Left ventricle myocardium inferior (tissue), 1 donor: ENCODE results near the gene SEC24D. TPM values are rescaled to one million over a fixed set of nuclear protein-coding genes. Genes with fewer than 3 reads are reported as not detected.
"Not testable (repeated sequence)": the region's sequence is repeated elsewhere in the genome, so short reads cannot be mapped to it uniquely, and the experiment has no call there.

ENCODE experiments used
- DNase-seq: peaks from one replicate; pipeline ENCODE4 v3.0.0-alpha.2; 2020
- H3K27ac ChIP-seq: fragments of 200-600 bp; replicated peaks from 2 replicates; pipeline ENCODE4 v1.8.0; 2021
- H3K27me3 ChIP-seq: fragments of 200-600 bp; 2 replicates; pipeline ENCODE4 v1.8.0; 2021; ENCODE audit warnings: low read depth
- H3K36me3 ChIP-seq: fragments of 200-600 bp; 2 replicates; pipeline ENCODE4 v1.8.0; 2021
- H3K4me1 ChIP-seq: fragments of 200-600 bp; 2 replicates; pipeline ENCODE4 v1.8.0; 2021
- H3K4me3 ChIP-seq: fragments of 200-600 bp; 2 replicates; pipeline ENCODE4 v1.8.0; 2021; ENCODE audit warnings: mild to moderate bottlenecking, moderate library complexity
- H3K9me3 ChIP-seq: fragments of 200-600 bp; replicated peaks from 2 replicates; pipeline ENCODE4 v1.8.0; 2021
- intact Hi-C: fragments of 100-400 bp; cut with micrococcal nuclease; formaldehyde crosslinking; loops from one replicate; pipeline ENCODE4 v1.11.0; 2022
- total RNA-seq: library from RNA; stranded (reverse); fragmentation: NEBNext Ultra II Directional; extraction: Animal tissue kit (Norgen Biotek cat#: 25700); gene quantifications from one replicate; pipeline ENCODE4 v1.2.1, GENCODE V29; 2021
- TF ChIP-seq, protein P1 (sequence below): fragments of 200-600 bp; IDR thresholded peaks from 2 replicates; pipeline ENCODE4 v1.8.0; 2021; ENCODE audit warnings: antibody characterized with exemption, mild to moderate bottlenecking, borderline replicate concordance
- donor health status: DM: no; HTN: yes; CAD: no; lungs with severe emphysema.

Gene SEC24D
- total RNA-seq, 1 donor from 2014 or later: 10.5 TPM

DNA sequence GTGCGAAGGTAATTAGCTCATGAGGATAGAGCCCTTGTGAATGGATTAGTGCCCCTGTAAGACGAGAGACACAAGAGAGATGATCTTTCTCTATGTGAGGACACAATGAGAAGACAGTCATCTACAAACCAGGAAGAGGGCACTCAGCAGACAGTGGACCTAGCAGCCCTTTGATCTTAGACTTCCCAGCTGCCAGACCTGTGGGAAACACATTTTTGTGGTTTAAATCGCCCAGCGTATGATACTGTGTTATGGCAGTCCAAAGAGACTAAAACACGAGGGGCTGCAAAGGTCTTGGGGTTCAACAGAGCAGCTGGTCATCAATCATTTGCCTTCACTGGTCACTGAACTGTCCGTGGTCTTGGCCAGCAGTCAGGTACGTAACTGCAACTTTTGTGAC is 43.5 kb upstream of the SEC24D start:
- no peaks in the 10 kb centered on the region for H3K27me3 ChIP-seq
- H3K27ac ChIP-seq: no peak overlapping the region
- no peak for DNase-seq
- H3K4me1 ChIP-seq: no peaks in the 10 kb centered on the region
- no peaks in the 10 kb centered on the region for H3K9me3 ChIP-seq
- TF ChIP-seq, protein P1, sequence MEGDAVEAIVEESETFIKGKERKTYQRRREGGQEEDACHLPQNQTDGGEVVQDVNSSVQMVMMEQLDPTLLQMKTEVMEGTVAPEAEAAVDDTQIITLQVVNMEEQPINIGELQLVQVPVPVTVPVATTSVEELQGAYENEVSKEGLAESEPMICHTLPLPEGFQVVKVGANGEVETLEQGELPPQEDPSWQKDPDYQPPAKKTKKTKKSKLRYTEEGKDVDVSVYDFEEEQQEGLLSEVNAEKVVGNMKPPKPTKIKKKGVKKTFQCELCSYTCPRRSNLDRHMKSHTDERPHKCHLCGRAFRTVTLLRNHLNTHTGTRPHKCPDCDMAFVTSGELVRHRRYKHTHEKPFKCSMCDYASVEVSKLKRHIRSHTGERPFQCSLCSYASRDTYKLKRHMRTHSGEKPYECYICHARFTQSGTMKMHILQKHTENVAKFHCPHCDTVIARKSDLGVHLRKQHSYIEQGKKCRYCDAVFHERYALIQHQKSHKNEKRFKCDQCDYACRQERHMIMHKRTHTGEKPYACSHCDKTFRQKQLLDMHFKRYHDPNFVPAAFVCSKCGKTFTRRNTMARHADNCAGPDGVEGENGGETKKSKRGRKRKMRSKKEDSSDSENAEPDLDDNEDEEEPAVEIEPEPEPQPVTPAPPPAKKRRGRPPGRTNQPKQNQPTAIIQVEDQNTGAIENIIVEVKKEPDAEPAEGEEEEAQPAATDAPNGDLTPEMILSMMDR: no peak
- no peak overlapping the region for H3K4me3 ChIP-seq
- H3K36me3 ChIP-seq: no peaks in the 10 kb centered on the region
- intact Hi-C loops: no loop called here

DNA sequence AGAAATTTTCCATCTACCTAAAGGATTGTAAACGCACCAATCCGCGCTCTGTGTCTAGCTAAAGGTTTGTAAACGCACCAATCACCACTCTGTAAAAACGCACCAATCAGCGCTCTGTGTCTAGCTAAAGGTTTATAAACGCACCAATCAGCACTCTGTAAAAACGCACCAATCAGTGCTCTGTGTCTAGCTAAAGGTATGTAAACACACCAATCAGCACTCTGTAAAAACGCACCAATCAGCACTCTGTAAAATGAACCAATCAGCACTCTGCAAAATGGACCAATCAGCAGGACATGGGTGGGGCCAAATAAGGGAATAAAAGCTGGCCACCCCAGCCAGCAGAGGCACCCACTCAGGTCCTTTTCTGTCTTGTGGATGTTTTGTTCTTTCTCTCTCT is 42.6 kb upstream of the SEC24D start:
- H3K27ac ChIP-seq, intact Hi-C loops: not testable (repeated sequence)

DNA sequence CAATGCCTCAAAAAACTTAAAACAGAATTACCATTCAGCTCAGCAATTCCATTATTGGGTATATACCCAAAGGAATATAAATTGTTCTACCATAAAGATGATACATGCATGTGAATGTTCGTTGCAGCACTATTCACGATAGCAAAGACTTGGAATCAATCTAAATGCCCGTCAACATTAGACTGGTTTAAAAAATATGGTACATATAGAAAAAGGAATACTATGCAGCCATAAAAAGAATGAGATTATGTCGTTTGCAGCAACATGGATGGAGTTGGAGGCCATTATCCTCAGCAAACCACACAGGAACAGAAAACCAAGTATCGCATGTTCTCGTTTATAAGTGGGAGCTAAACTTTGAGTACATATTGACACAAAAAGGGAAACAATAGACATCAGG is 41.9 kb upstream of the SEC24D start:
- intact Hi-C loops: no loop called here
- no peaks in the 10 kb centered on the region for H3K9me3 ChIP-seq

More for the DNA sequence above, 42.6 kb upstream of the SEC24D start:
- not testable (repeated sequence) for H3K4me1 ChIP-seq, DNase-seq, H3K4me3 ChIP-seq, H3K36me3 ChIP-seq, H3K9me3 ChIP-seq, H3K27me3 ChIP-seq

DNA sequence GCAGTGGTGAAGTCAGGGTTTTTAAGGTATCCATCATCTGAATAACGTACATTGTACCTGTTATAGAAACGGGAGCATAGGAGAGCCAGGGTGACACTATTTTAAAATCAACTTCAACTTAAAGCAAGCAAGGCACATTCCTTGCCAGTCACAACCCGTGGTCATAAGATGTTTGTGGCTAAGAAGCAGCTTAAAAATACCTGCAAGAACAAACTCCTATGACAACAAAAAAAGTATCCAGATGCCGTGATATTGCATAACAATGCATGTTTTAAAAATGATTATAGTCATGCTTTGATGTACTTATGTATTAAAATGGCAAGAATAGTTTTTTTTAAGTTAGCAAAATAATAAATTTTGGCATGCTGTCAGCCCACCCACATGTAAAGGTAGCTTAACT is 36.3 kb upstream of the SEC24D start:
- intact Hi-C loops: no loop called here
- no peaks in the 10 kb centered on the region for H3K9me3 ChIP-seq
- H3K4me1 ChIP-seq: peaks cover 14% of the 10 kb centered on the region
- no peak for DNase-seq
- no peak overlapping the region for H3K4me3 ChIP-seq
- H3K36me3 ChIP-seq: no peaks in the 10 kb centered on the region
- no peaks in the 10 kb centered on the region for H3K27me3 ChIP-seq
- H3K27ac ChIP-seq: no peak overlapping the region
- TF ChIP-seq, protein P1: no peak

More for the DNA sequence above, 41.9 kb upstream of the SEC24D start:
- H3K4me1 ChIP-seq: no peaks in the 10 kb centered on the region
- TF ChIP-seq, protein P1: no peak
- no peaks in the 10 kb centered on the region for H3K27me3 ChIP-seq
- no peaks in the 10 kb centered on the region for H3K36me3 ChIP-seq
- H3K27ac ChIP-seq: no peak overlapping the region
- no peak for DNase-seq
- no peak overlapping the region for H3K4me3 ChIP-seq

DNA sequence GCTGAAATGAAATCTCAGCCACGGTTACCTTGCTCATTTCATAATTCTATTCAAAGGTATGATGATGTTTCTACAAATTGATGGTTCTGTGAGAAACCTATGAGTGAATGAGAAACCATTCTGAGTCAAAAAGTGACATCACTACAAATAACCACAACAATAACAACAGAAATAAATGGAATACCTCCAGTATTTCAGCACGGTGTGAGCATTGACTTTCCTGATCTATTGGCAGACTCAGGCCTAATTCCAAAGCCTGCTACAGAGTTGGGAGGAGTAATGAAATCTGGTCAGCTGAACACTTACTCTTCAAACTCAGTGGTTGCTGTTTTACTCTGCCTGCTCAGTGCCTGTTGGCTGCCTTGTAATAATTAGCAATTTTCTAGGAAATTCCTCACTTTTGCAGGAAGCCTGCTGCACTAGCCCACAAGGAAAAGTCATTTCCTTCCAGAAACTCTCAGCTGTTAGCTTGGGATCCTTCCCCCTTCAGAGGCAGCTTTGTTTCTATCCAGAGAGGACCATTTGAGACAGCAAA is 33.9 kb upstream of the SEC24D start:
- Histone ChIP-seq H3K36me3 (no peaks in the 10 kb centered on the region), H3K27ac (peak overlapping the region; percentile 28), H3K4me1 (peaks cover 23% of the 10 kb centered on the region), H3K27me3 (no peaks in the 10 kb centered on the region), H3K9me3 (no peaks in the 10 kb centered on the region), H3K4me3 (no peak overlapping the region)
- intact Hi-C loops: no loop called here
- DNase-seq: no peak
- TF ChIP-seq, protein P1: no peak

DNA sequence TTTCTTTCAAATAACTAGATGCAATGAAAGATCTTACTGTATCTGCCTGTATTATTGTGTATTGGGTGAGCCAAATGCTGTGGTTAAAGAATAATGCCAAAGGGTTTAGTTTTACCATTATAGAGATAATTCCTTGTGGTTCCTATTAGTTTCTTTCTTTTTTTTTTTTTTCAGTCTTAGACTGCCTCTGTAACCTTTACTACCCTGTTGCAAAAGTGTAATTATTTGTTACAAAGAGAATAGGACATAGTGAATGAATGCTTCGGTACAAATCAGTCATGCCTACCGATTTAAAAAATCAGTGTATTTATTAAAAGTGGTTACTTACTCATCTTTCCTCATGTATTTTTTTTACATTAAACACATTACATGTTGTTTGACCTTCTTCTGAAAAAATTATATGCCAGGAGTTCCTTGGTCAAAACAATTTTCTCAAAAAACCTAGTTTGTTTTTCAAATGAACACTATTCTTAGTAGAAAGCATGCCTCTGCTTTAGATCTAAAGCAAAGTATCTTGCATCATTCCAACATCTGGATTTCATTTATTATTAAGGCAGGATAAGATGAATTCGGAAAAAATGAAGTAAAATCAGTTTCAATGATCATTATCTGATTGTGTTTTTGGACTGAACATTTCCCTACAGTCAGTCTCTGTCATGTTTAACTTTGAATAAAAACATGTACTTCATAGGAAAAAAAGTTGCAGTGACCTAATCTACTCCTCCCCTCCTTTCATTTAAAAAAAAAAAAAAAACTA is 31.6 kb upstream of the SEC24D start:
- Histone ChIP-seq H3K4me3 (no peak overlapping the region), H3K27ac (no peak overlapping the region), H3K9me3 (no peaks in the 10 kb centered on the region), H3K36me3 (no peaks in the 10 kb centered on the region), H3K27me3 (no peaks in the 10 kb centered on the region), H3K4me1 (peaks cover 24% of the 10 kb centered on the region)
- no peak for DNase-seq
- TF ChIP-seq, protein P1: no peak
- intact Hi-C loops: no loop called here
